ENCODE data around the gene SAMMSON.

Gene SAMMSON

GRCh38 chr3:70011582-70011981, 12.0 kb downstream of the SAMMSON start:
- no peak for DNase-seq (ENCODE audit: low spot score)

- no peak for DNase-seq (ENCODE audit: low spot score)
Observed at GRCh38 chr3:70020906-70021660, 21.6 kb downstream of the SAMMSON start.

DNA sequence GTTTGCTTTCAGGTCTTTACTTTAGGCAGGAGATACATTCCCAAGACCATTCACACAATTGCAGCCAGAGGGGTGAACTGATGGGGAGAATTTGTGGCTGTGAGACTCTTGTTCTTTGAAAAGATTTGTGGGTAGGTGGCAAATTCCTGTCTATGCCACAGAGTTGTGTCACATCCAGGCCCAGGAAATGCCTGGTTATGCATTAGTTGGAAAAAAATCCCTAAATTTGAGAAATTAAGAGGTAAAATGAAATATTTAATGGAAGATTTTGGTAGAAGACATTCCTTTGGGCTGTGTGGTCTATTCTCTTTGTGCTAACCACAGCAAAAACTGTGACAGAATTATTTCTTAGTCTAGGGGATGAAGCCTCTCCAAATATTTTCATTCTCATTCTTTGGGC, 28.8 kb downstream of the SAMMSON start:
- DNase-seq (ENCODE audit: low spot score), result no peak

- DNase-seq (ENCODE audit: low spot score), result no peak
Observed at GRCh38 chr3:70038693-70039092, 39.2 kb downstream of the SAMMSON start.

DNA sequence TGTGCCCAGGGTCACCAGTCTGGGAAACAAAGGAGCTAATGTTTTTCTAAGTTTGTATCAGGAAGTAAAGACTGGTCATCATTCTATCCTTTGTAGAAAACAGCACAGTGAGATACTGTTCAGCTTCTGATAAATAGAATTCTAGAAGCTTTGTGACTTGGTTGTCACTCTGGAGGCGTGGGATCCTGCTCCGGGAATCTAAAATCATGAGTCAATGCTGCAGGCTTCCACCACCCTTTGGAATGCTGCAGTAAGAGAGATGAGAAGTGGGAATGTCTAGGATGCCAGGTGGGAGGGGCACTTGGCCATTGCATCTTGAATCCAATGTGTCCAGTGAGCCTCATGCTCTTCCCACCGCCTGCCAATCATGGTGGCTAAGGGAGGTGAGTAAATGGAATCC, 40.9 kb downstream of the SAMMSON start:
- no peak for DNase-seq (ENCODE audit: low spot score)

DNA sequence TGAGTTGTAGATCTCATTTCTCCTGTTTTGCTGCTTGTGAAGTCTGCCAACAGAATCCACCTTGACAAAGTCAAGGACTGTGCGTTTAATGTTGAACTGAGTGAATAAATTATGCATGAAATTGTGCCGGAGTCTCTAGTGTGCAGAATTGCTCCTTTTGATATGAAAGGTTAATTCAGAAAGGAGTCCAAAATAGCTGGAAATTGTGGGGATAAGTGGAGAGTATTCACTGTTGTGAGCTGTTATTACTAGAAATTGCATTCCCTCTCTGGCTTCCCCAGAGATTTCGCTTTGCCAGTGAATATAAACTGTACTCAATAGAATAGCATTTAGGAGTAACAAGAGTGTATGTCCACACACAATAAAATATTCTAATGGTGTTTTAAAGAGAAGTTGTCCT, 43.1 kb downstream of the SAMMSON start:
- DNase-seq (ENCODE audit: low spot score), result no peak

GRCh38 chr3:70049761-70050160, 50.2 kb downstream of the SAMMSON start:
- DNase-seq (ENCODE audit: low spot score), result no peak

GRCh38 chr3:70053293-70053692, 53.8 kb downstream of the SAMMSON start:
- no peak for DNase-seq (ENCODE audit: low spot score)

GRCh38 chr3:70056081-70056480, 56.5 kb downstream of the SAMMSON start:
- DNase-seq (ENCODE audit: low spot score), result no peak

- DNase-seq (ENCODE audit: low spot score), result no peak
Observed at GRCh38 chr3:70057426-70057825, 57.9 kb downstream of the SAMMSON start.

DNA sequence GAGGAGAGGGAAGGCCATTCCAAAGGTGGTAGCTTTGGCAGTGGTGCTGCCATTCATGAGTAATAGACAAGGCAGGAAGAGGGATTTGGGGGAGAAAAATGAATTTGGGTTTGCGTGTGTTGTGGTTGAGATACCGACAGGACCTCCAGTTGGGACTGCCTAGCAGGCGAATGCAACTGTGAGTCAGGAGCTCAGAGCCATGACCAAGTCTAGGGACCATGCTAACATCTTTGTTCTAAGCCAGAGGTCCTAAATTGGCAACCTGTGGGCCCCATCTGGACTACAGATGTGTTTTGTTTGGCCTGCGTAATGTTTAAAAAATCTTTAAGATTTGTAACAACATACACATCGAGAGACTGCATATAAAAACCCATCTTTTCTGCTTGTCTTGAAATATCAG, 61.6 kb downstream of the SAMMSON start:
- DNase-seq (ENCODE audit: low spot score), result no peak

- peak; percentile 75 for DNase-seq (ENCODE audit: low spot score)
Observed at GRCh38 chr3:70064194-70064779, 64.8 kb downstream of the SAMMSON start.

DNA sequence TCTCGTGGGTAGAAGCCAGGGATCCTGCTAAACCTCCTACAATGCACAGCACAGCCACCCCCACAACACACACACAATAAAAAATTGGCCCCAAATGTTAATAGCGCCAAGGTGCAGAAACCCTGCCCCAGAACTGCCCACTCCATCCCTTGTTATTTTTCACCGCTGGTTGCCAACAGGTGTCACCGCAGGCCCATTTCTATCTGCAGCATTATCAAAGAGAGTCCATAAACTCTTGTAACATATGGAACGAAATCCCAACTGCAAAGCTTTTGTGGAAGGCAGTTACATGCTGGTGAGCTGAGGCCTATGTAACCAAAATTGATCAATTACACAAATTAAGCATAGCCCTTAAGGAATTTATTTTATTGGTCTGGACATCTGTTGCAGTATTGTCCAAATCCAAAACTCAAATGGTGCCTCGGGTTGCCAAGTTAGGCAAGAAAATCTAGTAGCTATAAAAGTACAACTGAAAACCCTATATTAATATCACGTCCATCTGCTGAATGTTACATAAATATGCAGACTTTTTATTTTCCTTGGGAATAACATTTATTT, 66.2 kb downstream of the SAMMSON start:
- DNase-seq (ENCODE audit: low spot score), result no peak

- DNase-seq (ENCODE audit: low spot score), result no peak
Observed at GRCh38 chr3:70067860-70068521, 68.5 kb downstream of the SAMMSON start.

- DNase-seq (ENCODE audit: low spot score), result no peak
Observed at GRCh38 chr3:70069557-70069956, 70.0 kb downstream of the SAMMSON start.

DNA sequence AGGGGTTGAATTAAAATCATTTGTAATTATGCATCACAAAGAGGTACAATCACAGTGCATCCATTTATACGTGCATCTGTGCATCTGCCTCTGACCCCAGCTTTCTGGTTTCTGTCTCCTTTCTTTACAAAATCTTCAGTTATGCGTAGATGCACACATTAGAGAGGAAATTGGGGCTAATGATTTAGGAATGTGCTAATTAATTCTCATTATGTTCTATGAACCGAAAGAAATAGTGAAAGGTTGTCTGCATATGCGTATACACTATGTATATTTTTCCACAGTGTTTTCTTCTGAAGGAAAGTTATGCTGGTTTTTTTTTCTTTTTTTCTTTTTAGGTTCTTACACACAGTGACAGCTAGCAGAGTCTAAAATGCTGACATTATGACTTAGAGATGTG, 71.6 kb downstream of the SAMMSON start:
- no peak for DNase-seq (ENCODE audit: low spot score)

GRCh38 chr3:70072180-70072579, 72.6 kb downstream of the SAMMSON start:
- no peak for DNase-seq (ENCODE audit: low spot score)

- no peak for DNase-seq (ENCODE audit: low spot score)
Observed at GRCh38 chr3:70072754-70073153, 73.2 kb downstream of the SAMMSON start.

DNA sequence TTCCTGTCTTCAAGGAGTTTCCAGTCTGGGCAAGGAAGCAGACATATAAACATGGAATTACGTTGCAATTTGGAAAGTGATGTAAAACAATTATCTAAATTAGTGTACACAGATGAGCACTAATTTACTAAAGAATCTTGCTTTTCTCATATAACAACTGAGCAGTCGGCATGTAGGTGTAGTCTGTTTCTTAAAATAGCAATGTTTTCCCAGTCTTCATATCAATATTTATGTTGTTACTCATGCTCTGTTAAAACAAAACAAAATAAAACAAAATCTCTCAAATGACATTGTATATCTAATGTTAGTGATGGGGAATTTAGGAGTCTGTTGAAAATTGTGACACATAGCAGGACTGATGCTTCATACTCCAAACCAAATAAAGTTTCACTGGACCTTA, 75.6 kb downstream of the SAMMSON start:
- DNase-seq (ENCODE audit: low spot score), result no peak

DNA sequence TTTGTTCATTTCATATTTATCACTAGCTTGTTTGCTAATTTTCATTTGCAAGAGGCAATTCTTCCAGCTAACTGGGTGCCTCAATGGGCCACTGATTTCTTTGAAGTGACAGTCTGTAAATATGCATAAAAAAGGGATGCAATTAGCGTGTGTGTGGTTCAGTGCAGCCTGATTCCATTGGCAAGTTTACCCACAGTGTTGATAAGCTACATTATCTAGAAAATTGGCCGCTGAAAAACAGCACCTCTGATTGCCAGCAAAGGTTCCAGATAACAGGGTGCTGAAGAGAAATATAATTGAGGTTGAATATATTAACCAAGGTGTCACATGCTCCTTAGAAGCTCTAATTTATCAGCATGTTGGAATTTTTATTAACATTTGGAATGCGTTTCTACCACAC, 76.9 kb downstream of the SAMMSON start:
- no peak for DNase-seq (ENCODE audit: low spot score)

DNA sequence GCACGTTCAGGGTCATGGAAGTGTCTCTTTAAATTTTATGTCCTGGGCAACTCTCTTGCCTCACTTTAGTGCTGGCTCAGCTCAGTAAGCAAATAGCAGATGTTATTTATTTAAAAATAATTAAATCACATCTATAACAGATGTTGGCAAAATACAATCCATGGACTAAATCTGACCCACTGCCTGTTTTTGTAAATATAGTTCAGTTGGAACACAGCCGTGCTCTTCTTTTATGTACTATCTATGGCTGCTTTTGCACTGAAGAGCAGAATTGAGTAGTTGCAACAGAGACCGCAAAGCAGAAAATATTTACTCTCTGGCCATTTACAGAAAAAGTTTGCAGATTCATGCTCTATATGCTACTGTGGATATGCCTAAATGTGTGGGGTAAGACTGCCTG, 79.2 kb downstream of the SAMMSON start:
- no peak for DNase-seq (ENCODE audit: low spot score)

GRCh38 chr3:70085613-70086012, 86.1 kb downstream of the SAMMSON start:
- DNase-seq (ENCODE audit: low spot score), result no peak

DNA sequence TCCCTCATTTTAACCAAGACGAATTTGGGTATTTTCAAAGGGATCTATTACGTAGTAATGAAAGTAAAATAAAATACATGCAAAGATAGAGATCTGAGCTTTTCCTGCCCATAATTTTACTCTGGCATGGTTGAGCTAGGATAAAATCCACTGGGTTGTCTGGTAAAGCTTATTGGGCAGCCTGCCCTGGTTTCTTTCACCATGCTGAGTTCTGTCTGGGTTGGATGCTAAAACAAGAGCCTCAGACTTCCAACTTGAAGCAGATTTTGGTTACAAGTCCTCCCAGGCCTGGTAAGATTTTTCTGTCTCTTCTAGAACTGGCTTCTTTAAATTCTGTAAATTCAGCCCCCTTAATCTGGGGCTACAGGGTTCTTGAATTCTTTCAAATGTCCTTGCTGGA, 86.8 kb downstream of the SAMMSON start:
- no peak for DNase-seq (ENCODE audit: low spot score)
